Right forelimb (tissue), 1 donor: ENCODE data around the gene WDR76.
"Not testable (repeated sequence)": the region's sequence is repeated elsewhere in the genome, so short reads cannot be mapped to it uniquely, and the experiment has no call there.

Source experiments
- DNase-seq: peaks from one replicate; pipeline ENCODE4 v3.0.0-alpha.2; 2018

WDR76 gene

GRCh38 chr15:43824302-43825246 lies 2.2 kb upstream of the WDR76 start, which contains the start of gene MFAP1:
MFAP1 (minus strand) TSS chr15:43824690; CDS start chr15:43824569, 121 bp downstream.
- peak; percentile 91 for DNase-seq

- not testable (repeated sequence) for DNase-seq
Measured at GRCh38 chr15:43825305-43825704, 1.5 kb upstream of the WDR76 start.

DNA sequence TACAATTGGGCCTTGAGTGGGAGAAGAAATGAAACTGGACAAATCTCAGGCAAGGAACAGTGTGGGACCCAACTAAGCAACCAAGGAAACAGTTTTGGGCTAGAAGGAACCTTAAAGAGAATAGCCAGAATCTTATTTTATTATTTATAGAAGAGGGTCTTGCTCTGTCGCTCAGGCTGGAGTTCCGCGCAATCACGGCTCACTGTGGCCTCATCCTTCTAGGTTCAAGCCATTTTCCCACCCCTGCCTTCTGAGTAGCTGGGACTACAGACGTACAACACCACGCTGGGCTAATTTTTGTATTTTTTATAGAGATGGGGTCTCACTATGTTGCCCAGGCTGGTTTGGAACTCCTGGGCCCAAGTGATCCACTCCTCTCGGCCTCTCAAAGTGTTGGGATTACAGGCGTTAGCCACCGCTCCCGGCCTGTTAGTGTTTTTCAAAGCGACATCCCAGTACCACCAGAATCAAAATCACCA lies 734 bp upstream of the WDR76 start:
- no peak for DNase-seq

- DNase-seq = no peak
Measured at GRCh38 chr15:43828061-43828657, 1.4 kb downstream of the WDR76 start.

GRCh38 chr15:43829951-43830540 lies 3.2 kb downstream of the WDR76 start:
- not testable (repeated sequence) for DNase-seq

DNA sequence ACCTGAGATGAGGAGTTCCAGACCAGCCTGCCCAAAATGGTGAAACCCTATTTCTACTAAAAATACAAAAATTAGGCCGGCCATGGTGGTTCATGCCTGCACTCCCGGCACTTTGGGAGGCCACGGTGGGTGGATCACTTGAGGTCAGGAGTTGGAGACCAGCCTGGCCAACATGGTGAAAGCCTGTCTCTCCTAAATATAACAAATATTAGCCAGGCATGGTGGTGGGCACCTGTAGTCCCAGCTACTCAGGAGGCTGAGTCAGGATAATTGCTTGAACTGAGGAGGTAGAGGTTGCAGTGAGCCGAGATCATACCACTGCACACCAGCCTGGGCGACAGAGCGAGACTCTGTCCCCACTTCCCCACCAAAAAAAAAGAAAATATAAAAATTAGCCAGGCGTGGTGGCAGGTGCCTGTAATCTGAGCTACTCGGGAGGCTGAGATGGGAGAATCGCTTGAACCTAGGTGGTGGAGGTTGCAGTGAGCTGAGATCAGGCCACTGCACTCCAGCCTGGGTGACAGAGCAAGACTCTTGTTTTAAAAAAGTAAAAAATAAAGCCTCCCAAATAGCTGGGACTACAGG lies 4.0 kb downstream of the WDR76 start:
- DNase-seq = not testable (repeated sequence)

DNA sequence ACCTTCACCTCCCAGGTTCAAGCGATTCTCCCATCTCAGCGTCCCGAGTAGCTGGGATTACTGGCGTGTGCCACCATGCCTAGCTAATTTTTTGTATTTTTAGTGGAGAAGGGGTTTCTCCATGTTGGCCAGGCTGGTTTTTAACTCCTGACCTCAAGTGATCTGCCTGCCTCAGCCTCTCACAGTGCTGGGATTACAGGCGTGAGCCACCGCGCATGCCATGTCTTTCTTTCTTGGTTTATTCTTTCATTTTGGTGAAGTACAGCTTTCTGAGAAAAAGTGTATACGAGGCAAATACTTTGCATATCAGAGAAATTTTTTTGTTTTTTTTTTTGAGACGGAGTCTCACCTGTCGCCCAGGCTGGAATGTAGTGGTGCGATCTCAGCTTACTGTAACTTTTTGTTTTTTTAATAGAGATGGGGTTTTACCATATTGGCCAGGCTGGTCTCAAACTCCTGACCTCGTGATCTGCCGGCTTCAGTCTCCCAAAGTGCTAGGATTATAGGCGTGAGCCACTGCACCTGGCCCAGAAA lies 4.8 kb downstream of the WDR76 start:
- DNase-seq = not testable (repeated sequence)

GRCh38 chr15:43832485-43832884 lies 5.7 kb downstream of the WDR76 start:
- not testable (repeated sequence) for DNase-seq

DNA sequence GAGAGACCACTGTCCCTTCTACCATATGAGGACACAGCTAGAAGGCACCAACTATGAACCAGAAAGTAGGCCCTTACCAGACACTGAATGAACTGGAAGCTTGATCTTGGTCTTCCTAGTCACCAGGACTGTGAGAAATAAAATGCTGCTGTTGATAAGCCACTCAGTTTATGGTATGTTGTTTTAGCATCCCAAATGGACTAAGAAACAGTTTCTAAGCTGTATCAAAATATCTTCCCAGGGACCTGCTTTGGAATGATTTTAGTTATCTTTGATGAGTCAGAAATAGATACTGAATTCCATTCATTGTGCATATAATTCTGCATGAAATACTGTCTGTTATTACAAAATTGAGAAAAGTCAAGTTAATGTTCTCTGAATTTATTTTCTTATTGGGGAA lies 18.6 kb downstream of the WDR76 start:
- no peak for DNase-seq

GRCh38 chr15:43851251-43851650 lies 24.4 kb downstream of the WDR76 start:
- no peak for DNase-seq

GRCh38 chr15:43852607-43853006 lies 25.8 kb downstream of the WDR76 start:
- DNase-seq = no peak

- DNase-seq = no peak
Measured at GRCh38 chr15:43854801-43855200, 28.0 kb downstream of the WDR76 start.

GRCh38 chr15:43859546-43859945 lies 32.7 kb downstream of the WDR76 start:
- no peak for DNase-seq

DNA sequence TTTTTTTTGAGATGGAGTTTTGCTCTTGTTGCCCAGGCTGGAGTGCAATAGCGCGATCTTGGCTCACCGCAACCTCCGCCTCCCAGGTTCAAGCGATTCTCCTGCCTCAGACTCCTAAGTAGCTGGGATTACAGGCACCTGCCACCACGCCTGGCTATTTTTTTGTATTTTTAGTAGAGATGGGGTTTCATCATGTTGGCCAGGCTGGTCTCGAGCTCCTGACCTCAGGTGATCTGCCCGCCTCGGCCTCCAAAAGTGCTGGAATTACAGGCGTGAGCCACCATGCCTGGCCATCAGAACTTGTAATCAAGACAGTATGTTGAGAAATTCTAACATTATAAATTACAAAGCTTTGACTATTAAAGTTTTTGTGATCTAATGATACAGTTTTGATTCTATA lies 39.8 kb downstream of the WDR76 start:
- DNase-seq = not testable (repeated sequence)

GRCh38 chr15:43867096-43867495 lies 40.3 kb downstream of the WDR76 start:
- no peak for DNase-seq

DNA sequence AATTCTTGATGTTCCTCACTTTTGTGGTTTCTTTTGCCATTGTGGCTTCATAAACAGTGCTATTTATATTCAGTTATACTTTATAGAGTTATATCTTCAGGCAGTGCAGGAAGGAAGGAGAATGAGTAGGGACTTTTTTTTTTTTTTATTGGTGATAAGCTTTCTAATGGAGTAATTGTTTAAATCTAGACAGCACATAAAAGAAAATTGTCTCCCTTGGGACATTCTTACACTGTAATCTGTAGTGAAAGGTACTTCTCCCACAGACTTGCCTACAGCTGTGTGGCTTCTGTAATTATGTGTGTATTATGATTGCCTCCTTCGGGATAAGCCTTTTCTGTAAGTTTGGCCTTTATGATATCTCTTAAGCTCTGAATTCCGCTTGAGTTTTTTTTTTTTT lies 41.6 kb downstream of the WDR76 start:
- no peak for DNase-seq

DNA sequence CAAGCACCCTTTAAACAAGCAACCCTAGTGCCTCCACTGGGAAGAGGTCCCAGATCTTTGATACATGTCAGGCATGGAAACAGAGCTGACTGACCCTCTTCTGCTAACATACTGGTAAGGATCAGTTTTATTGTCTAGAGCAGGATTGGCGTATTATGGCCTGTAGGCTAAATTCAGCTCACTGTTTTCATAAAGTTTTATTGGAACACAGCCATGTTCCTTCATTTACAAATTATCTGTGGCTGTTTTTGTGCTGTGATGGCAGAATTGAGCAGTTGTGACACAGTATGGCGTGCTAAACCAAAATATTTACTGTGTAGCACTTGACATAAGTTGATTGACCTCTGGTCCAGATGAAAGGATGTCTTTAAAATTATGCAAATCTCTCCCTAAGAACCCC lies 45.0 kb downstream of the WDR76 start:
- DNase-seq = no peak

DNA sequence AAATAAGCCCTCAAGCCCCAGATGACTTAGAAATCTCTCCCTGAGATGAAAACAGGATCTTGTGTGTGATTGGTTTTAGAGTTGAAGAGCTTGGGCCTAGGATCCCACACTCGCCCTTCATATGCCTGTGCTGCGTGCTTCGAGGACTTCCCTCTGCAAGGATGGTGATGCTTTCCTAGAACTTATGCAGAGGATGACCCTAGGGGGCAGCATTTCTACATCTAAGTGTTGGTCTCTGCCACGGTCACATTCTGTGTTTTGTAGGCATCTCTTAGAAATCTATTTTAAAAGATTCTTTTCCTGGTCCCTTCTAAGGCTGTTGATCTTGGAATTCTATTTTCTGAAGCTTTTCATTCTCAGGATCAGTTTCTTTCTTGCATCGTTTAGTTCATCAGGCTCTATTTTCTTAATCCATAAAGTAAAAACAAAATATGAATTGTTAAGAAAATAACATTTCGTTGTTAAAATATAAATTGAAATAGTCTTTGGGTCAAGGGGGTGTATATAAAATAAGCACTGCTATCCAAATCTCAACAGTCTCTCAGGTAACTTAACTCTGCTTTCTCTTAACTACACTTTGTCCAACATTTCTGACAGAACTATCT lies 45.7 kb downstream of the WDR76 start:
- DNase-seq = peak; percentile 53

DNA sequence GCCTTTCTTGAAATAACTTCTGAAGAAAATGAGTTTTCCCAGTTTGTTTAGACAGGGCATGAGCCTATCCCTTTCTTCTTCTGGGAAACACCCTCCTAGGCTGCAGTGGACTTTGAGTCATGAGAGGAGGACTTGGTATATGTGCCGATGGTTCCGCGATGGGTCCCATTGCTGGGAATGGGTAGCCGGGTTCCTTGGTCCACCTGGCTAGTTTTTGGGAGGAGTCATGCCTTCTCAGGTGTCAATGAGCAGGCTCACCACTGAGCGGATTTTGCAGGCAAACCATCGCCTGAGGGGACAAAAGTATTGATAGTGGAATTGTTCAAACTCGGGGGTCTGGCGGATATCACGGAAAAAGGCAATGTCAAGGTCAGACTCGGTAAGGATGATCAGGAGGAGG lies 46.8 kb downstream of the WDR76 start:
- DNase-seq = no peak

- DNase-seq = no peak
Measured at GRCh38 chr15:43876872-43877271, 50.1 kb downstream of the WDR76 start.

DNA sequence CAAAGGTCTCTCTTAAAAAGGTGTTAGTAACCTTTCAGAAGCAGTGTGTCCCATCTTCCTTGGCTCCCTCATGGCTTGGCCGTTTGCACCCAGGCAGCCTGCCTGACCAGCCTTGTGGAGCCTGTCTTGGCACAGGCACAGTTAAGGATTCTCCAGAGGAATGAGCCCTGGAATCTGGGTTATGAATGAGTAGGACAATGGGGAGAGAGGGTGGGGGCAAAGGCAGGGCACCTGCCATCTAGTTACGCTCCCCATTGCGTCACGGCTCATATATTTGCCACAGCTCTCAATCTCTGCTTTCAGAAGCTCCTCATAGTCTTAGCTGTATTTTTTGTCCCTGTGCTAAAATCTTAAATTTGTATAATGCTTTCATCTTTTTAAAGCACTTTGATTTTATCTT lies 50.6 kb downstream of the WDR76 start:
- DNase-seq = no peak

GRCh38 chr15:43878446-43878845 lies 51.6 kb downstream of the WDR76 start:
- DNase-seq = no peak
